Stimulated activated CD8-positive, alpha-beta memory T cell treated with anti-CD3 and anti-CD28 coated beads, Interleukin-15, amount 100 ng/mL, for 4 hours (primary cell): ENCODE data around the gene NIP7.
"Not testable (repeated sequence)": the region's sequence is repeated elsewhere in the genome, so short reads cannot be mapped to it uniquely, and the experiment has no call there.

ENCODE experiments used
- DNase-seq, 2 donors: peaks; one replicate each; pipeline ENCODE4 v3.0.0-alpha.2; 2020; ENCODE audit warnings: low read depth in 2 of 2

The NIP7 gene

DNA sequence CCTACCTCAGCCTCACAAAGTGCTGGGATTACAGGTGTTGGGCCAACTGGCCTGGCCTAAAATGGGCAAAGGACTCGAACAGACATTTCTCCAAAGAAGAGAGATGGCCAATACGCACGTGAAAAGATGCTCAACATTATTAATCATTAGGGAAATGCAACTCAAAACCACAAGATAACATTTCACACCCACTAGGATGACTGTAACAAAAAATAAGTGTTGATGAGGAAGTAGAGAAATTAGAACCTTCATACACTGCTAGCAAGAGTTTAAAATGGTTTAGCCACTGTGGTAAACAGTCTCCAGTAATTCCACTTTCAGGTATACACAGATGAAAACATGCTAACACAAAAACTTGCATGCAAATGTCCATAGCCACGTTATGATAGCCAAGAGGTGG is 6.4 kb downstream of the NIP7 start:
- DNase-seq: no peak

DNA sequence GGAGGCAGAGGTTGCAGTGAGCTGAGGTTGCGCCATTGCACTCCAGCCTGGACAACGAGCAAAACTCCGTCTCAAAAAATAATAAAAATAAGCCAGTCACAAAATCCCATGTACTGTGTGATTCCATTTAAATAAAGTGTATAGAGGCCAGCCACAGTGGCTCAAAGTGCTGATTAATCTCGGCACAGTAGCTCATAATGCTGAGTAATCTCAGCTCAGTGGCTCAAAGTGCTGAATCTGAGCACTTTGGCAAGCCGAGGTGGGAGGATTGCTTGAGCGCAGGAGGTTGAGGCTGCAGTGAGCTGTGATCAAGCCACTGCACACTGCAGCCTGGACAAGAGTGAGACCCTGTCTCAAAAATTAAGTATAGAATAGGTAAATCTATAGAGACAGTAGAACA is 7.1 kb downstream of the NIP7 start:
- DNase-seq: no peak

DNA sequence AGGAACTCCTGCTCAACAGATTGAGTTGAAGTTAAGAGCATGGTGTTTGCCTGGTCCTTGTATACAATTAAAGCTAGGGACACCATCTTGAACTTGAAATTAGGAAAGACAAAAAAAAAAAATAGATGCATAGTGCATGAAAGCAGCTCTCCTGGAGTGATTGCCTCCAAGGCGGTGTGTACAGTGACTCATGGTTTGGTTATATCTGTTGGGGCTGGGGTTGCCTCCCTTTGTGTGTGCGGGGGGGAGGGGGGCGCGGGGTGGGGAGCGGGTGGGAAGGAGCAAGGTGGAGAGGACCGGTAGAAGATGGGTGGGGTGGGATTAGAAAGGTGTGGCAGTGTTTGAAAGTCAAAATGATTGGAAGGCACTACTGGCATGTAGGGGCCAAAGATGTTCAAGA is 8.7 kb downstream of the NIP7 start:
- no peak for DNase-seq

DNA sequence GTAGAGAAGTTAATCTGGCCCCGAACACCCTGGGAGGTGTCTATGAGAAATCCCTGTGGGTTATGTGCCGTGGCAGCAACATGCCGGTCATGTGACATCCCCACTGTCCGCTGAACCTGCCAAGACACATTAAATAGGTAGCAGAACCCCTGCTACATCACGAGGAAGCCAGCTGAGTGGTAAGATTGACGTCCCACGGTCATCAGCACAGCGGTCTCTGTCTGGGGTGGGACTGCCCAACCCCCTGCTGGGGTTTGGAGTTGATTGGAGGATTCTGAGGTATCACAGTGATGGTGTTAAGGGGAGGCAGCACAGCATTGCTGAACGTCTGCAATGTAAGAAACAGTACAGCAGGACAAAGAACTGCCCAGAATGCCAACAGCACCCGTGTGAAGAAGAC is 10.0 kb downstream of the NIP7 start:
- no peak for DNase-seq

DNA sequence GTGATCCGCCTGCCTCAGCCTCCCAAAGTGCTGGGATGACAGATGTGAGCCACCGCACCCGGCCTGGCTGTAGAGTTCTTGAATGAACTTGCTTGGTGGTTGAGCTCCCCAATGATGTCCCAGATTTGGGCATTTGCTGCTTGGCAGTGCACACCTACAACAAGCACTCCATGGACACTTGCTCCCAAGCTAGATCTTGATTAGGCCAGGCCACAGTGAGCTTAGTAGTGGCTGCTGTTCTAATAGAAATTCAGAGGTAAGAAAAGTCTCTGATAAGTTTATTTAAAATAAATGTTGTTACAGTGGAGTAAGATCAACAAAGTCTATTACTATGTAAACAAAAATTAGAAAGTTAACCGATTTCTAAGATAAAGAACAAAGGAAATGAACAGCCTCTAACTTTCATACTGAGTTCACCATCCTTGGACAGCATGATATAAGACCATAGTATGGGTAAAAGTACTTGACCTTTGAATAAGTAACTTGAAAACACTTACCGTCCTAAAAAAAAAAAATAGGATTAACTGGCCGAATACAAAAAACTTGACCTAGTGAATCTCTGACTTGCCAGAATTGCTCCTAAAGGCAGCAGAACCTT is 11.1 kb downstream of the NIP7 start:
- DNase-seq: no peak

DNA sequence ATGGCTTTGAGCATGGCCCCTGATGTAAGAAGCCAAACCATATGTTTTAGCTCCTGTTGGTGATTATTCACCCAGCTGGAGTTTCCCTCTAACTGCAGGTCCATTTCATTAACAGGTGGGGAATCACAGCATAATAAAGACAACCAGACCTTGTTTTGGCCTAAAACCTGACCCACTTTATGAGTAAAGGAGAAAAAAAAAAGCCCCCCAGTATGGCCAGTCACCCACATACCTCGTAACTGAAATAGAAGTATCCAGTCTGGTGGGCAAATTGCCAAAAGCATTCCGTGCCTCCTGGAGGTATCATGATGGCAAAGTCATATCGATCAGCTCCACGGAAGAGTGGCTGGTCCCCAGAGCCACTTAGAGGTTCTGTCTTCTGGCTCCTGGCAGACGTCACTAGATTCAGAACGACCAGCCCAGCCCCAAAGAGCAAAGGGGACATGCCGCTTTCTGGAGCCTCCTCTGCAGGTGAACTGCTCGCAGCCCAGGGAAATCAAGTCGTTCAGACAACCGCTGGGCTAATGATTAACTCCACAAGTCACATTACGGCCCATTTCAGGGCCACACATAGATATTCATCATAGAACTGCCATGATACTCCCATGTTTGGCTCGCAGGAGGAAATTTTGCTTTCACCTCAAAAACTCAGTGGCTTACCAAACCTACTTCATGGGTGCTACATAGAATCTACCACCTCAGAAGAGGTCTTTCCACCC is 11.9 kb downstream of the NIP7 start, which contains the start of gene TMED6:
TSS of gene TMED6 (minus strand) at position 478 of the 719 bp plus-strand sequence. CDS start at position 445, 33 bp downstream.
- DNase-seq: no peak

DNA sequence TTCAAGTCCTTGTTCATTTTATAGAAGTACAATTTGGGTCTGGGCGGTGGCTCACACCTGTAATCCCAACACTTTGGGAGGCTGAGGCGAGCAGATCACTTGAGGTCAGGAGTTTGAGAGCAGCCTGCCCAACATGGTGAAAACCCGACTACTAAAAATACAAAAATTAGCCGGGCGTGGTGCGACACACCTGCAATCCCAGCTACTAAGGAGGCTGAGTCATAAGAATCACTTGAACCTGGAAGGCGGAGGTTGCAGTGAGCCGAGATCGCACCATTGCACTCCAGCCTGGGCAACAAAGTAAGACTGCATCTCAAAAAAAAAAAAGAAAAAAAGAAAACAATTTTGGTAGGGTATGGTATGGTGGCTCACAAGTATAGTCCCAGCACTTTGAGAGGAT is 20.5 kb downstream of the NIP7 start:
- DNase-seq: not testable (repeated sequence)

DNA sequence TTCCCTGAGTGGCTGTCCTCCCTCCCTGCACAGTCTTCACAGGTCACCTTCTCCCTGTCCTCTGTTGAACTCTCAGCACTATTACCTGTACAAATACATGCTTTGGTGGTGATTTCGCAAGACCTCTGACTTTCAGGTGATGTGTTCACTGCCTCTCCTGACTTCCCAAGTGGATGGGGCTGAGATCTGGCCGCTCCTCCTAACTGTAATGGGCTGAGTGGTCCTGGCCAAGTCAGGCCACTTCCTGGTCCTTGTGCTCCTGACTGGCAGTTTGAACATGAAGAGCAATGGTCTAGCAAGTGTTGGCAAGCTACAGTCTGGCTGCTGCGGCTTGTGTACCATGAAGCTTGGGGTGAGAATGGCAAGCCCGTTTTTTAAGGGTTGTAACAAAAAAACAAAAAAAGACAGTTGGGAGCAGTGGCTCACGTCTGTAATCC is 23.7 kb downstream of the NIP7 start:
- no peak for DNase-seq

DNA sequence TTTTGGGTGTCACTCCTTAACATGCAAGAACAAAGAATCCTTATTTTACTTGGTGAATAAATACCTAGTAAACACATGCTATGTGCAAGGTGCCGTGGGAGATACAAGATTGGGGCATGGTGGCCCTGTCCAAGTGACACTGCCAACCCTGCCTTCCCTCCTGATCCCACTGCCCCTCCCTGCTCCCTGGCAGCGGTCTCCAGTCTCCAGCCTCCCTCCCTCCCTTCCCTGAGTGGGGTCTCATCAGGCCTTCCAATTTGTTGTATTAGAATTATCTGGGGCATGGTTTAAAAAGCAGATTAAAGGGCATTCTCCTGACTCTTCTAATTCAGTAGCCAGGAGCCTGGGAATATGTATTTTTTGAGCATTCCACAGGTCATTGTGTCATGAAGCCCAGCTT is 24.5 kb downstream of the NIP7 start:
- DNase-seq: no peak

DNA sequence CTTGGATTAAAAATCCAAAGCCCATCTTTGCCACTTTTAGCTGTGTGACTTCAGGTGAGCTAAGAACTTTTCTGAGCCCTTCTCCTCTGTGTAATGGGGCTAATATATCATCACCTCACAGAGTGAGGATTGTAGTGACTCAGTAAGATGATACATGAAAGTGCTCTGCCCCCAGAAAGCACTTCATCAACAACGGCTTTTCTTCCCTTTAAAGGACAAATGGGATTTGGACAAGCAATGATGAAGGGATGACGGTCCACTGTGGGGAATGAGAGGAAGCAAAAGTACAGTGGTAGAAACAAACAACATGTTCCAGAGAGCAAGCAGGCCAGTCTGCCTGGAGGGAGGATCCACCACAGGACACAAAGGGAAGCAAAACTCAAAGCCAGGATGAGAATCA is 26.3 kb downstream of the NIP7 start:
- DNase-seq: no peak

DNA sequence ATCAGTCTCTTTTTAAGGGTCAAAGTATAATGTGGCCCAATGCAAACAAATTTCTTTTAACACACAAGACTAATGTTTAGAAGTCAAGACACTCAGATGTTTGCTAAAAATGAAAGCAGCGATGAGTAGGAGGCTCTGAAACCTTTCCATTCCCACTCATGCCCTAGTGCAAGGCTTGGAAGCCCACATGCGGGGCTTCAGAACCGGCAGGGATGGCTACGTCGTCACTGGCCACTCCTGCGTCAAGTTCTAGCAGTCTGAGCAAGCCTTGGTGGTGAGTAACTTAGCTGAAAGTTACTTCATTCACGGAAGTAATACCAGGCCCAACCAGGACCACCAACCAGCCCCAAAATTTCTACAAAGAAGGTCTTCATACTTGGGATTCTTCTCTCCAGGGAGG is 26.9 kb downstream of the NIP7 start:
- no peak for DNase-seq

DNA sequence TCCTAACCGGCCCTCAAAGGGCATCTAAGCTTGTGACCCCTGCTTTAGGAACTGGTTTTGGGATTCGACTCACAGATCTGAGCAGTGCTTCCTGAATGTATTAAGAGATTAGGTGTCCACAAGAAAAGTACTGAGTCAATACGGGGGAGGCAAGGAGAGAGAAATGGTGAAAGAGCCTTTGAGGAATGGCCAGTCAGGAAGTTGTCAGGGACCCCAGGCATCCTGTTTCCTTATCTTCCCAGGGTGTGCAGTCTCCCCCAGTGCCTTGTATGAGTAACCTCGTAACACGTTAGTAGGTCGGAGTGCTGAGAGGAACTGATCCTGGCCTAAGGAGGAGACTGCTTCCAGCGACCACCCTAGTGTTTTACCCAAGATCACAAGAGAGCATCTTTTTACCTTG is 28.4 kb downstream of the NIP7 start:
- DNase-seq: no peak

DNA sequence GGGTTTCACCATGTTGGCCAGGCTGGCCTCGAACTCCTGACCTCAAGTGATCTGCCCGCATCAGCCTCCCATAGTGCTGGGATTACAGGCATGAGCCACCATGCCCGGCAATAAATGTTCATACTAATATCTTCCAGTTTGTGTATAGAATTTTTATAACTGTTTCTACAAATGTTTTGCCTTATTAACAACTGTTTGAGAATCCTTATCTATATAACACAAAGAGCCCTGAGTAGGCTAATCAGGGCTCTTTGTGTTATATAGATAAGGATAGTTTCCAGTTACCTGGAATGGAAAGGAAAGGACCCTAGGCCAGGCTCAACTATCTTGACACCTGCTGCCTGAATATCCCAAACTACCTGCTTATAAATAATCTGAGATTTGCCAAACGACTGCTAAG is 29.3 kb downstream of the NIP7 start:
- no peak for DNase-seq

DNA sequence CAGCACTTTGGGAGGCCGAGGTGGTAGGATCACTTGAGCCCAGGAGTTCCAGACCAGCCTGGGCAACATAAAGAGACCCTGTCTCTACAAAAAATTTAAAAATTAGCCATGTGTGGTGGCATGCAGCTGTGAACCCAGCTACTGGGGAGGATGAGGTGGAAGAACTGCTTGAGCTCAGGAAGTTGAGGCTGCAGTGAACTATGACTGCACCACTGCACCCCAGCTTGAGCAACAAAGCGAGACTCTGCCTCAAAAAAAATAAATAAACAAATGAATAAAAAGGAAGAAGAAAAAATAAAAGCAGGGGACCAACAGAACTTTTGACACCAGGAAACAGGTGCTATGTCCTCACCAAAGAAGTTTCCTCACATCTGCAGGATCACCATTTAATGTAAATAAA is 32.0 kb downstream of the NIP7 start:
- DNase-seq: no peak

DNA sequence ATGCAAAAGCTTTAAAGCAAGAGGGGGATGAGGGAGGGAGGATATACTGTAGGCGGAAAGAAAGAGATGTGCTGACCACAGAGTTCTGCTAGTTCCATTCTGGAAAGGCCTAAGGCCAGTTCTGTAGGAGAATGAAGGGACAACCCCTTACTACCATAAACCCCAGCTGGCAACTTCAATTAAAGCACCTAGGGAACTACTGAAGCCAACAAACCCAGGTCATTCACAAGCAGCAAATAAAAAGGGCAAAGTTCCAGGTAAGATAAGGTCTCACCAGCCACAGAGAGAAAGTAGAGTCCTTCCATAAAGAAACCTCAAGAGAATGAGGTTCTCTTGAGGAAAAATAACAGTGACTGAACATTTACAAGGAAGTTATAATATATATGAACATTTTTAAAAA is 33.4 kb downstream of the NIP7 start:
- DNase-seq: no peak

DNA sequence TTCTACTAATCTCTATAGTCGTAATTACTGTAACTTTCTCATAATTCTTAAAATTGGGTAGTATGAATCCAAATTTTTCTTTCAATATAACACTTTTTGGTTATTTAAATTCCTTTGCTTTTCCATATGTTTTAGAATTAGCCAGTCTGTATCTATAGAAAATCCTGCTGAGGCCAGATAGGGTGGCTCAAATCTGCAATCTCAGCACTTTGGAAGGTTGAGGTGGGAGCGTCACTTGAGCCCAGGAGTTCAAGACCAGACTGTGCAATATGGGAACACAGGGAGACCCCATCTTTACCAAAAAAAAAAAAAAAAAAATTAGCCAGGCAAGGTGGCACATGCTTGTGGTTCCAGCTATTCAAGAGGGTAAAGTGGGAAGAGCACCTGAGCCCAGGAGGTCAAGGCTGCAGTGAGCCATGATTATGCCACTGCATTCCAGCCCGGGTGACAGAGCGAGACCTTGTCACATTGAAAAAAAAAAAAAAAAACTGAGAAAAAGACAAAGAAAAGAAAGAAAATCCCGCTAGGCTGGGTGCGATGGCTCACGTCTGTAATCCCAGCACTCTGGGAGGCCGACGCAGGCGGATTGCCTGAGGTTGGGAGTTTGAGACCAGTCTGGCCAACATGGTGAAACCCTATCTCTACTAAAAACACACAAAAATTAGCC is 37.0 kb downstream of the NIP7 start:
- DNase-seq: no peak

DNA sequence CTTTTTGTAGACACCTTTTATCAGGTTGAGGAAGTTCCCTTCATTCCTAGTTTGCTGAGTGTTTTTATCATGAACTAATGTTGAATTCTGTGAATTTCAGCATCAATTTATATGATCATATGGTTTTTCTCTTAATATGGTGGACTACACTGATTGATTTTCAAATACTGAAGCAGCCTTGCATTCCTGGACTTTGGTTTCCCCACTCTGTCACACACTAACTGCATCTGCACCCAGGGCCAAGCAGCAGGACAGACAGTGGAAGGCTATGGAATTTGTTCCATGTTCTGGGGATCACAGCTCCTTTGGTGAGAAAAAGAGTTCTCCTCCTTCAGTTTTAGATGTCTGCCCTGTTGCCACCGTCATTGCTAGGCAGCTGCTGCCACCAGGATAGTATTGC is 38.5 kb downstream of the NIP7 start:
- no peak for DNase-seq

DNA sequence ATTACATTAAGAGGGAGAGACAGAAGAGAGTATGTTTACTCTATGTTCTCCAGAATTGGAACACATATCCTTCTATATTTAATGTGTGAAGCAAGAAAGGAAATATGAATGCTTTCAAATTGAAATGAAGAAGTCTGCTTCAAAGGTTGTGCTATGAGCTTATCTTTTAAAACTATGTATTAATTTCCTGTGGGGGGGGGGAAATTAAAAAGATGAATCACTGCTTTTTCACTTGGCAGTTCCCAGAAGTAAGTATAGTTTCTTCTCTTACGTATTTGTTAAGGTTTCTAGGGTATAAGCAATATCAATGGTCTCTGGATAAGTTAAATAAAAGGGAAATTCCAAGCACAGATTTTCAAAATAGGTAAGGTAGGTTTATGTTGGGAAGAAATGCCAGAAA is 39.2 kb downstream of the NIP7 start:
- DNase-seq: no peak

DNA sequence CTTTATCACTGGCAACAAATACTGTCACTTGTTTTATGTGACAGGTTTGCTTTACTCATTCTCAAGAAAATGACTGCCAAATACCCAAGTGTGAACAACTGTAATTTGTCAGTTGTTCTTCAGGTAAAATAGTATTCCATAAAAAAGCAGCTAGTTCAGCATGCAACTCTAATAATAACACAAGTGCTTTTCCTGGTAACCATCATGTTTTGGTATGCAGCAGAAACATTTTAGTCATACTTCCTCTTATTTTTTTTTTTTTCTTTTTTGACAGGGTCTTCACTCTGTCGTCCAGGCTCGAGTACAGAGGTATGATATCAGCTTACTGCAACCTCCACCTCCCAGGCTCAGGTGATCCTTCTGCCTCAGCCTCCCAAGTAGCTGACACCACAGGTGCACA is 41.7 kb downstream of the NIP7 start:
- DNase-seq: no peak

DNA sequence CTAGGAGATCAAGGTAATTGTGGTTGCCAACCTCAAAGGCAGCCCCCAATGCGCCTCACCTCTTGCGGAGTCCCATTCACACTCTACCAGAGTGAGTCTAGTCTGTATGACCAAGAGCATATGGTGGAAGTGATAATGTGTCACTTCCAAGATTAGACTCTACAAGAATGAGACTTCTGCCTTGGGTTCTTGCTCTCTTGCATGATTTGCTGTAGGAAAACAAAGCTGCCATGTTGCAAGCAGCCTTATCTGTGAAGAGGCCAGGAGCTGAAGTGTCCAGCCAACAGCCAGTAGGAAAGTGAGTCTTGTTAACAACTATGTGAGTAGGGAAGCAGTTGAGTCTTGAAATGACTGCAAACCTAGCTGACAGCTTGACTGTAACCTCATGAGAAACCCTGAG is 42.8 kb downstream of the NIP7 start:
- no peak for DNase-seq

DNA sequence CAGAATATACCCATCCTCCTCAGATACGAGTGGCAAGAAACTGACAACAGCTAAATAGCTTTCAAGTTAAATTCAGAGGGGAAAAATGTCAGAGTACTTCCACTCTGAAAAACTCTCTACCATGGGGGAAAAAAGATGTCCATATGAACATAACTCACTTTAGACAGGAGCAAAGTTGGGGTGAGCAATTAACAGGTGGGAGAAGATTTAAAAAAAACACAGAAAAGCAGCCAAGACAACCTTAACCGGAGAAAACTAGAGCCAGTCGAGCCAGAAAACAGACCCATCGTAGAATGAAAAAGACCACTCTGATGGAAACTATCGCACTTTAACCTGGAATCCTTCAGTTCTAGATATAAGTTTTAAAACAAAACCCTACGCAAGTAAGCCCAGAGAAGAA is 45.4 kb downstream of the NIP7 start:
- no peak for DNase-seq

DNA sequence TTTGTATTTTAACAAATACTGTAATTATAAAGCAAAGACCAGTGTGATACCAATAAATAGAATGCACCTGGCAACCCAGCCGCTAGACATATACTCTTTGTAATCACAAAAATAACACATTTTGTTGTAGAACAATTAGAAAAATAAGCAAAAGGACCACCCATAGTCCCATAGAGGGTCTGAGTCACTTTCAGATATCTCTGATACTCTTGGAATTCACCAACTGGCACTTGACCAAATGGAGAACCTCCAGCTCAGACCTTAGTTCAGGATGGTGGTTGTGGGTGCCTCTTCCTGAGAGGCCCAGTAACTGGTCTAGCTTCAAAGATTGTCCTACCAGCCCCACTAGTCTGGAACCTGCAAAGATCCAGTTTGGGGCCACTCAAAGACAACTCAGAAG is 47.0 kb downstream of the NIP7 start:
- no peak for DNase-seq
